ENCODE data around the gene NUP205. TPM values are rescaled to one million over a fixed set of nuclear protein-coding genes. Genes with fewer than 3 reads are reported as not detected.

NUP205 gene
- total RNA-seq, 6 donors from 2014 or later, result 27.4 to 41.9 (median 33.1) TPM

DNA sequence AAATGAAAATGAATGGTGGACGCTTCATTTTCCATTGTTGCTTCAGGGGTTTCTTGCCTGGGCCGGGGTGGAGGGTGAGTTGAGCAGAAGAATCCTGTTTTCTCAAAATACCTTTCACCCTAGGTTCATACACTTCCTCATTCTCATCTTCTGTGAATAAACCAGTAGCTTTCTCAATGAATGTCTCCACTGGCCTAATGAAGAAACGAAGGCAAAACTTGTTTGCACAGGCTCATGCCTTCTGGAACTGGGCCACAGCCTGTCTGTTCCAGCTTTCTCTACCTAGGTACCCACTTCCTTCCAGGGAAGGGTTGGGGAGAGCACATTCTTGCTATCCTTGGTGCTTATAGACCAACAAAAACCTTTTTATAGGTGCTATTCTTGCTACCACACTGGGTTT, 125.9 kb downstream of the NUP205 start:
- H3K27me3 ChIP-seq, result no peaks in the 10 kb centered on the region
- peak overlapping the region in 1 of 4 donors; percentile 39 for H3K27ac ChIP-seq
- DNase-seq (no peak), ATAC-seq (ENCODE audit: low FRiP score in 2 of 2) (no peak)
- 83 to 92% methylated on average over 3 of the region's 3 CpGs for WGBS, 2 donors
- H3K9me3 ChIP-seq, result no peaks in the 10 kb centered on the region
- H3K4me1 ChIP-seq, result peaks cover 0 to 10% (median 4%) of the 10 kb centered on the region in 4 donors
- TF ChIP-seq POLR2AphosphoS5 (IDR thresholded peaks at IDR 0.05), result no peak
- H3K4me3 ChIP-seq, result no peak overlapping the region
- H3K36me3 ChIP-seq, result peaks cover 0 to 6% (median 1%) of the 10 kb centered on the region in 4 donors

DNA sequence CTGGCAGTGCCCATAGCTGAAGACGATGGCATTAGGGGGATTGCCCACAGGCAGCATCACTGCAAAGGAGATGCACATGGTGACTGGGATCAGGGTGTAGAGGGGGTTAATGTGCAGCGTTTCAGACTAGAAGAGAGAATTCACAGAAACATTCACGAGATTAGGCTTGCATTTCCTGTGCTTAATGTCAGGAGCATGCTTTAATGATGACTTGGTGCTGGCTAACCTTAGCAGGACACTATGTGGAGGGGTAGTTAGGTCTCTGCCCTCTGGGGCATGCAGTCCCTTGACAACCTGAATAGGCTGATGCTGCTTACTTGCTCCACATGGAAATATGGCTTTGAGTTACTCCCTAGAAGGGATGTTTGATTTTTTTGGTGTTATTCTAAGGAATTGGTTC, 126.4 kb downstream of the NUP205 start:
- Histone ChIP-seq H3K27me3 (no peaks in the 10 kb centered on the region), H3K4me1 (peaks cover 0 to 10% (median 3%) of the 10 kb centered on the region in 4 donors), H3K4me3 (no peak overlapping the region), H3K27ac (no peak overlapping the region), H3K36me3 (peaks cover 0 to 6% (median 1%) of the 10 kb centered on the region in 4 donors), H3K9me3 (no peaks in the 10 kb centered on the region)
- TF ChIP-seq EP300 (IDR thresholded peaks at IDR 0.05), result no peak
- TF ChIP-seq, protein P1, sequence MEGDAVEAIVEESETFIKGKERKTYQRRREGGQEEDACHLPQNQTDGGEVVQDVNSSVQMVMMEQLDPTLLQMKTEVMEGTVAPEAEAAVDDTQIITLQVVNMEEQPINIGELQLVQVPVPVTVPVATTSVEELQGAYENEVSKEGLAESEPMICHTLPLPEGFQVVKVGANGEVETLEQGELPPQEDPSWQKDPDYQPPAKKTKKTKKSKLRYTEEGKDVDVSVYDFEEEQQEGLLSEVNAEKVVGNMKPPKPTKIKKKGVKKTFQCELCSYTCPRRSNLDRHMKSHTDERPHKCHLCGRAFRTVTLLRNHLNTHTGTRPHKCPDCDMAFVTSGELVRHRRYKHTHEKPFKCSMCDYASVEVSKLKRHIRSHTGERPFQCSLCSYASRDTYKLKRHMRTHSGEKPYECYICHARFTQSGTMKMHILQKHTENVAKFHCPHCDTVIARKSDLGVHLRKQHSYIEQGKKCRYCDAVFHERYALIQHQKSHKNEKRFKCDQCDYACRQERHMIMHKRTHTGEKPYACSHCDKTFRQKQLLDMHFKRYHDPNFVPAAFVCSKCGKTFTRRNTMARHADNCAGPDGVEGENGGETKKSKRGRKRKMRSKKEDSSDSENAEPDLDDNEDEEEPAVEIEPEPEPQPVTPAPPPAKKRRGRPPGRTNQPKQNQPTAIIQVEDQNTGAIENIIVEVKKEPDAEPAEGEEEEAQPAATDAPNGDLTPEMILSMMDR (IDR thresholded peaks at IDR 0.05), result no peak
- TF ChIP-seq POLR2AphosphoS5 (IDR thresholded peaks at IDR 0.05), result no peak
- no peak for TF ChIP-seq POLR2A (IDR thresholded peaks at IDR 0.05)
- ATAC-seq (ENCODE audit: low FRiP score in 2 of 2) (peak in 1 of 2 donors; percentile 10), DNase-seq (no peak)
- 59% methylated on average over 3 of the region's 3 CpGs for WGBS, 2 donors

DNA sequence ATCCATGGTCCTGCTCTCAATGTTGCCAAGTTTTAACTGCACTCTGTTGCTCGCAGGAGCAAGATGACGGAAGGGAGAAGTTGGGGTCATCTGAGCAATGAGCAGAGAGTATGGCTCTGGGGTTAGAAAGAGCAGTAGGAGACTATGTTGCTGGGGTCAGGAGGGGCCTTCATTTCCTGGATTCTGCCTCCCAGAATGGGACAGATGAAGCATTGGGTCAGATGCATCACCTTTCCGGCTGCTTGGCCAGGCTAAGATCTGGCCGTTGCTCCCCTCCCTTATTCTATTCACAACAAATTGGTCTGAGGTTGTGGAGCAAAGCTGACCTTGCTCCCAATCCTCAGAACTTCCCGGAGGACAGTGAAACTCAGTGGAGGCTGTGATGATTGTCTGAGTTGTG, 127.0 kb downstream of the NUP205 start:
- no peaks in the 10 kb centered on the region for H3K9me3 ChIP-seq
- H3K36me3 ChIP-seq, result peaks cover 0 to 3% (median 0%) of the 10 kb centered on the region in 4 donors
- no peaks in the 10 kb centered on the region for H3K27me3 ChIP-seq
- no peak overlapping the region for H3K27ac ChIP-seq
- no peak overlapping the region for H3K4me3 ChIP-seq
- WGBS, 2 donors, result 84 to 97% methylated on average over 4 to 5 of the region's 5 CpGs
- H3K4me1 ChIP-seq, result peaks cover 0 to 10% (median 3%) of the 10 kb centered on the region in 4 donors
- ATAC-seq (ENCODE audit: low FRiP score in 2 of 2) (no peak), DNase-seq (no peak)
- TF ChIP-seq, protein P1 (IDR thresholded peaks at IDR 0.05), result no peak
- no peak for TF ChIP-seq POLR2A (IDR thresholded peaks at IDR 0.05)
- no peak for TF ChIP-seq POLR2AphosphoS5 (IDR thresholded peaks at IDR 0.05)
- no peak for TF ChIP-seq EP300 (IDR thresholded peaks at IDR 0.05)

DNA sequence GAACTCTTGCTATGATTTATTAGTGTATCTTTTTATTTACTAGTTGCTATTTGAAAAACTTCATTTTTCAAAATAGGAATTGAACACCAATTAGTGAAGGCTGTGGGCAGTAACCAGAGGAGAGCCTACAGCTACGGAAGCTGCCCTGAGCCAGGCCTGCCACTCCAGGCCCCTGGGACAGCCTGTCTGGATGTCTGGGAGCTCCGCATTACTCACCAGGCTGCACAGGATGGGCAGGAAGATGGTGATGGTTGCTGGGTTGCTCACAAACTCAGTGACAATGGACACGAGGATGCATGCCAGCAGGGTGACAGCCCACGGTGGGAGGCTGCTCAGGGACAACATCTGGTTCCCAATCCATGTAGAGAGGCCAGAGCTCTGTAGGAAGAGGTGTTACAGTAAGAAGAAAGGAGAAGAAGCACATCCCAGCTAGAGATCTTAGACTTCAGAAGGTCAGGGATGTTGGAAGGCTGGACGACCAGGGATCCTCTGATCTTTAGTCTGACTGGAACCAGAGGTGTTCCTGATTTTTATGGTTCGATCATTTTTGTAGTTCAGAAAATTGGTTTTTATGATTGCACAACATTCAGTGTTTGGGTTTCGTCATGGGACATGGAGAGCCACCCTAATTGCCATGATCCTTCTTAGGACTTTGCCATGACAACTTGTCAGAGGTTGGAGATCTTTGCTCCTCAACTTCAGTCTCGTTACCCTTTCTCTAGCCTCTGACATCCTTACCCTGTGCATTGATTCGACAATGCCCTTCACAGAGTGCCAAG, 127.8 kb downstream of the NUP205 start:
- 88 to 89% methylated on average over 9 of the region's 9 CpGs for WGBS, 2 donors
- H3K9me3 ChIP-seq, result no peaks in the 10 kb centered on the region
- H3K27me3 ChIP-seq, result no peaks in the 10 kb centered on the region
- no peak overlapping the region for H3K27ac ChIP-seq
- no peak for DNase-seq
- H3K36me3 ChIP-seq, result peaks cover 0 to 3% (median 0%) of the 10 kb centered on the region in 4 donors
- ATAC-seq (ENCODE audit: low FRiP score in 2 of 2), result no peak
- peaks cover 0 to 10% (median 3%) of the 10 kb centered on the region in 4 donors for H3K4me1 ChIP-seq
- no peak overlapping the region for H3K4me3 ChIP-seq
- TF ChIP-seq POLR2AphosphoS5 (IDR thresholded peaks at IDR 0.05), result no peak
- TF ChIP-seq, protein P1 (IDR thresholded peaks at IDR 0.05), result no peak
- TF ChIP-seq EP300 (IDR thresholded peaks at IDR 0.05), result no peak
- TF ChIP-seq POLR2A (IDR thresholded peaks at IDR 0.05), result no peak

DNA sequence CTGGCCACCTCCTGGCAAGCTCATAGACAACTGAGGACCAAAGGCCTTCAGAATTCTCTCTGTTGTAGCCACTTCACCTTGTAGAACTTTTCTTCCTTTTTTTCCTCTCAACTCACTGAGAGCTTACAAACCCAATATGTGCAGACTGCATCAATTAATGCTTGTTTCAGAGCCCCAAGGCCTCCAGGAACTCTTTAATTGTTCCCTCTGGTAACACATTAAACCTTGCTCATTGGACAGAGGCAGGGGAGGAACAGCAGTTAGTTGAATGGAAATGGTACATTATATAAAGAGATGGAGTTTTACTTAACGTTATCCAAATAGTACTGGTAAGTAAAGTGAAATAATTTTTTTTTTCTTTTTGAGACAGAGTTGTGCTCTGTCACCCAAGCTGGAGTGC, 129.7 kb downstream of the NUP205 start:
- ATAC-seq (ENCODE audit: low FRiP score in 2 of 2) (no peak), DNase-seq (no peak)
- H3K4me3 ChIP-seq, result no peak overlapping the region
- H3K27me3 ChIP-seq, result no peaks in the 10 kb centered on the region
- H3K9me3 ChIP-seq, result no peaks in the 10 kb centered on the region
- H3K27ac ChIP-seq, result no peak overlapping the region
- WGBS, 2 donors, result 0 to 3% methylated on average over 1 of the region's 1 CpG
- TF ChIP-seq POLR2A (IDR thresholded peaks at IDR 0.05) (no peak), POLR2AphosphoS5 (IDR thresholded peaks at IDR 0.05) (no peak), EP300 (IDR thresholded peaks at IDR 0.05) (no peak)
- TF ChIP-seq, protein P1 (IDR thresholded peaks at IDR 0.05), result no peak
- H3K4me1 ChIP-seq, result peaks cover 0 to 10% (median 0%) of the 10 kb centered on the region in 4 donors
- H3K36me3 ChIP-seq, result peaks cover 0 to 10% (median 7%) of the 10 kb centered on the region in 4 donors
